Loucy (cell line): ENCODE data around the gene CSTF3.

ENCODE experiments used
- CTCF ChIP-seq: fragments of 200-600 bp; sonication (generic); conservative IDR thresholded peaks from 2 replicates; pipeline ENCODE4 v1.5.1; 2014; ENCODE audit warnings: mild to moderate bottlenecking, antibody characterized with exemption, low read length
- EZH2phosphoT487 ChIP-seq: fragments of 200-600 bp; IDR thresholded peaks from 2 replicates; pipeline ENCODE4 v1.6.1; 2018; ENCODE audit warnings: antibody characterized with exemption, mild to moderate bottlenecking, moderate library complexity, borderline replicate concordance

GRCh38 chr11:33059331-33060007 lies 101.8 kb downstream of the CSTF3 start:
- no peak for TF ChIP-seq CTCF
- no peak for TF ChIP-seq EZH2phosphoT487
